ENCODE data around the gene GPER1.
"Not testable (repeated sequence)": the region's sequence is repeated elsewhere in the genome, so short reads cannot be mapped to it uniquely, and the experiment has no call there.

The GPER1 gene

DNA sequence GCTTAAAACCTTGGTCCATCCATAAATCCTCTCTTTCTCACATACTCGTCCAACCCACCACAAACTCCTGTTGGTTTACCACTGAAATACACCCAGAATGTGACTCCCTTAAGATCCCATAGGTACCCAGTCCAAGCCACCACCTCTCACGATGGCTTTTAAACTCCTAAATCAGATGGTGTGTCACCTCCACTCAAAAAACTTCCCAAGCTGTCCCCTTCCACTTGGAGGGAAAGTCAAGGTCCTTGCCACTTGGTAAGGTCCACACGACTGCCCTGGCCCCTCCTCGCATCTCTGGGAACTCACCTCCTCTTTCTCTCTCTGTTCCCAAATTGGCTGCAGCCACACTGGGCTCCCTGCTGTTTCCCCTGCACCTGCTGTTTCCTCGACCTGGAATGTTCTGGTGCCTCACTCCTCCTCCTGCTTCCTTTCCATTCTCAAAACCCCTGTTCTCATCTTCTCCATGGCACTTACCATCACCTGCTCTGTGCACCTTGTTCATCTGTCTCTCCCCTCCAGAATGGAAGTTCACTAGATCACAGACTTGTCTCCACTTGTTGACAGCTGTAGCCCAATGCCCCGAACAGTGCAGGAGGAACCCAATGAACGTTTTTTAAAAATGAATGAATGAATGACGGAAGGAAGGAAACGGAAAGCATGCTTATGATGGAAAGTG, 49.1 kb downstream of the GPER1 start:
- TF ChIP-seq, protein P1, sequence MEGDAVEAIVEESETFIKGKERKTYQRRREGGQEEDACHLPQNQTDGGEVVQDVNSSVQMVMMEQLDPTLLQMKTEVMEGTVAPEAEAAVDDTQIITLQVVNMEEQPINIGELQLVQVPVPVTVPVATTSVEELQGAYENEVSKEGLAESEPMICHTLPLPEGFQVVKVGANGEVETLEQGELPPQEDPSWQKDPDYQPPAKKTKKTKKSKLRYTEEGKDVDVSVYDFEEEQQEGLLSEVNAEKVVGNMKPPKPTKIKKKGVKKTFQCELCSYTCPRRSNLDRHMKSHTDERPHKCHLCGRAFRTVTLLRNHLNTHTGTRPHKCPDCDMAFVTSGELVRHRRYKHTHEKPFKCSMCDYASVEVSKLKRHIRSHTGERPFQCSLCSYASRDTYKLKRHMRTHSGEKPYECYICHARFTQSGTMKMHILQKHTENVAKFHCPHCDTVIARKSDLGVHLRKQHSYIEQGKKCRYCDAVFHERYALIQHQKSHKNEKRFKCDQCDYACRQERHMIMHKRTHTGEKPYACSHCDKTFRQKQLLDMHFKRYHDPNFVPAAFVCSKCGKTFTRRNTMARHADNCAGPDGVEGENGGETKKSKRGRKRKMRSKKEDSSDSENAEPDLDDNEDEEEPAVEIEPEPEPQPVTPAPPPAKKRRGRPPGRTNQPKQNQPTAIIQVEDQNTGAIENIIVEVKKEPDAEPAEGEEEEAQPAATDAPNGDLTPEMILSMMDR (IDR thresholded peaks at IDR 0.05; ENCODE audit: low read depth, low read length), result no peak
- no peak for DNase-seq (ENCODE audit: low read depth, low spot score)
- in situ Hi-C loops (cut with HindIII; ENCODE audit: low sequenced_read_pairs), result no loop called here
- H3K4me3 ChIP-seq (ENCODE audit: low read depth, low read length), result peak overlapping the region; percentile 84

DNA sequence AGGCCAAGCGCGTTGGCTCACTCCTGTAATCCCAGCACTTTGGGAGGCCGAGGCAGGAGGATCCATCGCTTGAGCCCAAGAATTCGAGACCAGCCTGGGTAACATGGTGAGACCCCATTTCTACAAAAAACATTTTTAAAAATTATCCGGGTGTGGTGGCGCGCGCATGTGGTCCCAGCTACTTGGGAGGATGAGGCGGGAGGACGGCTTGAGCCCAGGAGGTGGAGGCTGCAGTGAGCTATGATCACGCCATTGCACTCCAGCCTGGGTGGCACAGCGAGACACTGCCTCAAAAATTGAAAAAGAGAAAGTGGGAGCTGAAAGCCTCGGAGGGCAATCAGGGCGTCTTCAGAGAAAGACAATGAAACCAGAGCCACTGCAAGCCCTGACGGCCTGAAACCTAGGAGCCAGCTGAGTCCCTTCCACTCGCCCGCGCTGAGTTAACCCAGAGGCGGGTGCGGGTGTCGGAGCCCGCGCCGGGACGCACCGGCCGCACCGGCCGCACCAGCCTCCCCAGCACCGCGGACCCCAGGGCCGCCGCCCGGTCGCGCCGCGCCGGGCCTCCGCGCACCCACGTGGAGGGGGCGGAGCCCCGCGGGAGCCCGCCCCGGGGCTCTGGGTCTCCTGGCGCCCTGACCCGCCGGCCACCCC, 49.7 kb downstream of the GPER1 start:
- TF ChIP-seq, protein P1 (IDR thresholded peaks at IDR 0.05; ENCODE audit: low read depth, low read length), result no peak
- DNase-seq (ENCODE audit: low read depth, low spot score), result no peak
- in situ Hi-C loops (cut with HindIII; ENCODE audit: low sequenced_read_pairs), result no loop called here
- peak overlapping the region; percentile 84 for H3K4me3 ChIP-seq (ENCODE audit: low read depth, low read length)

DNA sequence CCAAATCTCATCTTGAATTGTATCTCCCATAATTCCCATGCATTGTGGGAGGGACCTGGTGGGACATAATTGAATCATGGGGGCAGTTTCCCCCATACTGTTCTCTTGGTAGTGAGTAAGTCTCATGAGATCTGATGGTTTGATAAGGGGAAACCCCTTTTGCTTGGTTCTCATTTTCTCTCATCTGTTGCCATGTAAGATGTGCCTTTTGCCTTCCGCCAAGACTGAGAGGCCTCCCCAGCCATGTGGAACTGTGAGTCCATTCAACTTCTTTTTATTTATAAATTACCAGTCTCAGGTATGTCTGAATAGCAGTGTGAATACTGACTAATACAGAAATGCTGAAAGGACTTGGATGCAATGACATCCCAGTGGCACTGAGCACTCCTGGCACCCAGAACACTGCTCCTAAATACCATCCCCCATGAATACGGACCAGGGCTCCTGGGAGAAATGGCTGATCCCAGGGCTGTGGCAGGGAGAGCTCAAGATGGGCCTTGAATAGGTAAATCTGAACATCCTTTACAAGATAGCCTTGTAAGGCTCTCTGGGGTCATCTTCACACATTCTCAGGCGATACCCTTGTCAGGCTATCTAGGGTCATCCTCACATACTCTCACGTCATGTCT, 52.7 kb downstream of the GPER1 start:
- DNase-seq (ENCODE audit: low read depth, low spot score), result no peak
- in situ Hi-C loops (cut with HindIII; ENCODE audit: low sequenced_read_pairs), result no loop called here
- TF ChIP-seq, protein P1 (IDR thresholded peaks at IDR 0.05; ENCODE audit: low read depth, low read length), result no peak
- H3K4me3 ChIP-seq (ENCODE audit: low read depth, low read length), result no peak overlapping the region

DNA sequence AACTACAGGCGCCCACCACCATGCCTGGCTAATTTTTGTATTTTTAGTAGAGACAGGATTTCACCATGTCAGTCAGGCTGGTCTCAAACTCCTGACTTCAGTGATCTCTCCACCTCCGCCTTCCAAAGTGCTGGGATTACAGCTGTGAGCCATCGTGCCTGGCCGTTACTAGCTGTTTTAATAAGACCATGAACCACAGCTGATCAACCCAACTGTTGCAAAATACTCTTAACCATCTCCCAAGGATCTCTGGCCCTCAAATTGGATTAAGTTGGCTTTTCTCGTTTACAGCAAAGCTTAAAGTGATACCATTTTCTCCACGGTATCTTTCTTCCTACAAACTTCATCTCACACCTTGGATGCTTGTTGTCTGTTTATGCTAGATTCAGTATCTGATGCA, 53.7 kb downstream of the GPER1 start:
- TF ChIP-seq, protein P1 (IDR thresholded peaks at IDR 0.05; ENCODE audit: low read depth, low read length), result no peak
- no peak overlapping the region for H3K4me3 ChIP-seq (ENCODE audit: low read depth, low read length)
- no peak for DNase-seq (ENCODE audit: low read depth, low spot score)
- in situ Hi-C loops (cut with HindIII; ENCODE audit: low sequenced_read_pairs), result no loop called here

DNA sequence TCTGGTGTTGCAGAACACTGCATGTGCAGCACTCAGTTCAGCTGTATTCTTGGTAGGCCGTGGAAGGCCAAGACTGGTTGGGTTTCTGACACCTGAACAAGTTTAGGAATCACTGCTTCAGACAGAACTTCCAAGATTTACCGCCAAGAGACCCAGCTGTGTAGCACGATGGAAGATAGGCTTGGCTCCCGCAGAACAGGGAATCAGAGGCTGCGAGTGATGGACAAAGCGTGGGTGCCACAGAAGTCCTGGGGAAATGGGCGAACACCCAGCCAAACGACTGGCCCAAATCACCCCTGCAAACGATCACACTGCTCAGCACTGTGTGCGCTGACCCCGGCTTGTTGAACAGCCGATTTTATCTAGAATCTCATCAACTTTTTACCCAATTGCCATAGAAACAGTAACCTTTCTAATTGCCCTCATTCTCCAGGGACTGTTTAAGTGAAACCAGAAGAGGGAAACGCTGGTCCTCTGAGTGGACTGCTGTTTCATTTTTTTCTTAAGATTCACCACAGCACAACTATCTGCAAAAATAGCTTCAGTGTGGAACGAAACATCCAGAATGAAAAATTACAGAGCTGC, 54.2 kb downstream of the GPER1 start:
- in situ Hi-C loops (cut with HindIII; ENCODE audit: low sequenced_read_pairs), result no loop called here
- TF ChIP-seq, protein P1 (IDR thresholded peaks at IDR 0.05; ENCODE audit: low read depth, low read length), result no peak
- no peak for DNase-seq (ENCODE audit: low read depth, low spot score)
- H3K4me3 ChIP-seq (ENCODE audit: low read depth, low read length), result no peak overlapping the region

DNA sequence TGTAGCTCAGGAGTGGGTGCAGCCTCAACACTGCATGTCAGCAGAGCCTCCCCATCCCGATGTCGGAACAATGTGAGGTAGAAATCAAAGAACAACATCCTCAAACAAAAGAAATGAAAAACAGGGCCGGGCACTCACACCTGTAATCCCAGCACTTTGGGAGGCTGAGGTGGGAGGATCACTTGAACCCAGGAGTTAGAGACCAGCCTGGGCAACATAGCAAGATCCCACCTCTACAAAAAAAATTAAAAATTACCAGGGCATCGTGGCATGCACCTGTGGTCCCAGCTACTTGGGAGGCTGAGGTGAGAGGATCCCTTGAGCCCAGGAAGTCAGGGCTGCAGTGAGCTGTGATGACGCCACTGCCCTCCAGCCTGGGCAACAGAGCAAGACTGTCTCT, 55.1 kb downstream of the GPER1 start:
- DNase-seq (ENCODE audit: low read depth, low spot score); in situ Hi-C loops (cut with HindIII; ENCODE audit: low sequenced_read_pairs); H3K4me3 ChIP-seq (ENCODE audit: low read depth, low read length): not testable (repeated sequence)
